GM18909 (cell line): ENCODE data around the gene UMOD.

Source experiments
- ATAC-seq: cut with Tn5 transposase; IDR thresholded peaks from one replicate; pipeline ENCODE4 v1.9.1; 2021; ENCODE audit warnings: mild to moderate bottlenecking; ENCODE audit not compliant: unreplicated experiment, poor library complexity

Gene UMOD

DNA sequence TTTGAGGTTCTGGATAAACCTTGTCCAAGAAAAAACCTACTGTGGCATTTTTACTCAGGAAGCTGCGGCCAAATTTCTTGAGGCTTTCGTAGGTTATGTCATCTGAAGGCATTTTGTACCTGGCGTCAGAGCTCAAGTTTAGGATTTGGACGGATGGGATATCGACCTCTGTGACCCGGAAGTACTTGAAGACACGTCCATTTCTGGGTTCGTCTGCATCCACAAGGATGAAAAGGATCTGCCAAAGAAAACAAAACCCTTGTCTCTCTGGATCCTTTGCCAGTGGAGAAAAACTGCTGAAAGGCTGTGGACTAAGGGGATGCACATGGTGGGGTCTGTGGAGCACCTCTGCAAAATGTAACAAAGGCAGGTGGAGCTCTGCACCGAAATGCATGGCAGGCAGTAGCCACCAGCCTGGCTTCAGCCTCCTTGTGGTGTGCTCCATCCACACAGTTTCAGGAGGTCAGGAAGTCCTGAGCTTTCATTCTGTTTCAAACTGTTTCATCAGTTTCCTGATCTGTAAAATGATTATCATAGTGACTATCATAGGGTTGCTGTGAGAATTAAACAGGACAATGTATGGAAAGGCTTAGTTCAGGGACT lies 17.0 kb upstream of the UMOD start:
- ATAC-seq = no peak

DNA sequence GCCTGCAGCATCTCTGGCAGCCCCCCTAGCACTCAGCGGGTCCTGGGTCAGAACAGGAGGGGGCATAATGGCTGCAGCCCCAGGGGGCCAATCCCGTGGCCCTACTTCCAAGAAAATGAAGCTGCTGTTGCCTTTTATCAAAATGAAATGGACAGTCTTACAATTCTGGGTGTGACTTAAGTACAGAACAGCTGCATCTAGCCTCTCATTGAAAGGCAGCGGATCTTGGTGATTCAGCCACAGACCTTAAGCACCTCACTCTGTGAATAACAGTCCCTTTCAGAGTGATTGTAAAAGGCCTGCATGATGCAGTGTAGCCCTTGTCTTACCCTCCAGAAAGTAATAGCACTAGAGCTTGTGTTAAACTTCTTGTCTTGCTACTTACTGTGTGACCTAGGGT lies 11.5 kb upstream of the UMOD start:
- no peak for ATAC-seq

DNA sequence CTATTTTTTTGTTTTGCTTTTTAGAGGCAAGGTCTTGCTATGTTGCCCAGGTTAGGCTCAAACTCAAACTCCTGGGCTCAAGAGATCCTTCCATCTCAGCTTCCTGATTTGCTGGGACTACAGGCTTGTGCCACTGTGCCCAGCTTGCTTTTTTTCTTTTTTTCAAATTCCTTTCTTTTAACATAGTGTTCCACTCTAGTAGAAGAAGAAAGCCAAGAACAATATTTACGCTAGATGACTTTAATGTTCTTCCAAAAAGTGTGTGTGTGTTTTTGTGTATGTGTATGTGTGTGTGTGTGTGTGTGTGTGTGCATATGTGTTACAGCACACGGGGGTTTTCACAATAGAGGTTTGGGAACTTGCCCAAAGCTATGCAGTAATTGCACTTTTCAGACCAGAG lies 10.7 kb upstream of the UMOD start:
- ATAC-seq = no peak

DNA sequence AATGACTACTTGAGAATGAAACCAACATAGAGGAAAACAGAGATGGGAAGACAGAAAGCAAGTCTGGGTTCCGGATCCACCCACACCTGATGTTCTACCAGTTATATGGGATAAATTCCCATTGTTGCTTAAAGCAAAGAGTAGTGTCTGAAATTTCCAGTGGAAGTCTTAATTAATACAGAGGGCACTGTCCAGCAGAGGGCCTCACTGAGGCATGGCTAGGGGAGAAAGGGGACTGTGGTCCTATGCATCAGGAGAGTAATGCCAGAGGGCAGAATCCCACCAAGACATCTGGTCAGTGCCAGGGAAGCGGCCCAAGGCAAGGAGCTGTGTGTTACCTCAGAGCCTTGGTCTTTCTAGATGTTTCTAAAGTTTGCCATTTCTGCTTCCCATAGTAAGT lies 7.5 kb upstream of the UMOD start:
- ATAC-seq = no peak

DNA sequence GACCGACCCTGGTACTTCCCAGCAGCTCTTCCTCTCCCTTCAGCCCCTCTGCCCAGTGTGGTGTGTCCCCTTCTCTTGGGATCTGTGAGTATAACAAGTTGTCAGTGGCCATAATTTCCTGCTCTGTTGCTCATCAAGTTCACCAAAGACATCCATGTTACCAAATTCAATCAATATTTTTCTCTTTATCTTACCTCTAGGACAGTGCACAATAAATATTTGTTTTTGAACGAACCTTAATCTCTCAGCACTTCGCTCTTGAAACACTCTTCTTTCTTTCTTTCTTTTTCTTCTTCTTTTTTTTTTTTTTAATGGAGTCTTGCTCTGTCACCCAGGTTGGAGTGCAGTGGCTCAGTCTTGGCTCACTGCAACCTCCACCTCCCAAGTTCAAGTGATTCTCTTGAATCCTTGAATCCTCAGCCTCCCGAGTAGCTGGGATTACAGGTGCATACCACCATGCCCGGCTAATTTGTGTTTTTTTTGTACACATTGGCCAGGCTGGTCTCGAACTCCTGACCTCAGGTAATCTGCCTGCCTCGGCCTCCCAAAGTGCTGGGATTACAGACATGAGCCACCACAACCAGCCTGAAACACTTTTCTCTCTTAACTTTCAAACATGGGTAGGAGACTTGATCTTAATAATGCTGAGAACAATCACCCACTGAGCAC lies 2.7 kb upstream of the UMOD start:
- ATAC-seq = no peak

DNA sequence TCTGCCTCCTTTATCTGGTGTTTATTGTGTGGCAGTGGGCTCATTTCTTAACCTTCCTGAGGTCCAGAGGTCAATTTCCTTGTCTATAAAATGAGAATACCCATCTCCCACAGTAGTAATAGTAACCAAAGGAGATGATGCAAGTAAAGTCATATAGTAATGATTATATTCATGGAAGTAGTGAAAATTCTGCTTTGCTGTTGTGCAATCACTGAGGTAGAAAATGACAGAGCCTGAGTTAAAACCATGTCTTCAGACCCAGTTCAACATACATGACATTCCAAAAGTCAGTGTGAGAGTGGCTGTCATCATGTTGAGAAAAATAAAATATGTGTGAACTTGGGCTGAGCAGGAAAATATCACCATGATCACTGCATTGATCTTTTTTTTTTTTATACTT lies 864 bp upstream of the UMOD start:
- no peak for ATAC-seq

DNA sequence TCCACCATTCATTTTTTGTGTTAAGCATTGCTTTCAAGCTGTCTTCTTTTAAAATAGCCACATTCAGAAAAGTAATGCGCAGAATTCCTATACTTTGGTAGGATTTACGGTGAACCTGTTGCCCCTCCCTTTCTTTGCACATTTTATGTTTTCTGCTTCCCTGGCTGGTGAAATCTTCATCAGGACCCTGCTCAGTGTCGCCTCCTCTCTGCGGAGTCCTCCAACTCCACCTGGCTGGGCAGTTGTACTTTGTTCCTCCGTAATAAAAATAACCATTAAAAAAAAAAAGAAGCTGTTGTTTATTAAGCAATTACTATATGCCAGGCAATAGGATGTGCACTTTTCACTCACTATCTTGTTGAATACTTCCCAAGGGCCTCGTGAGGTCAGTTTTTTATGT lies 2.9 kb downstream of the UMOD start:
- no peak for ATAC-seq

DNA sequence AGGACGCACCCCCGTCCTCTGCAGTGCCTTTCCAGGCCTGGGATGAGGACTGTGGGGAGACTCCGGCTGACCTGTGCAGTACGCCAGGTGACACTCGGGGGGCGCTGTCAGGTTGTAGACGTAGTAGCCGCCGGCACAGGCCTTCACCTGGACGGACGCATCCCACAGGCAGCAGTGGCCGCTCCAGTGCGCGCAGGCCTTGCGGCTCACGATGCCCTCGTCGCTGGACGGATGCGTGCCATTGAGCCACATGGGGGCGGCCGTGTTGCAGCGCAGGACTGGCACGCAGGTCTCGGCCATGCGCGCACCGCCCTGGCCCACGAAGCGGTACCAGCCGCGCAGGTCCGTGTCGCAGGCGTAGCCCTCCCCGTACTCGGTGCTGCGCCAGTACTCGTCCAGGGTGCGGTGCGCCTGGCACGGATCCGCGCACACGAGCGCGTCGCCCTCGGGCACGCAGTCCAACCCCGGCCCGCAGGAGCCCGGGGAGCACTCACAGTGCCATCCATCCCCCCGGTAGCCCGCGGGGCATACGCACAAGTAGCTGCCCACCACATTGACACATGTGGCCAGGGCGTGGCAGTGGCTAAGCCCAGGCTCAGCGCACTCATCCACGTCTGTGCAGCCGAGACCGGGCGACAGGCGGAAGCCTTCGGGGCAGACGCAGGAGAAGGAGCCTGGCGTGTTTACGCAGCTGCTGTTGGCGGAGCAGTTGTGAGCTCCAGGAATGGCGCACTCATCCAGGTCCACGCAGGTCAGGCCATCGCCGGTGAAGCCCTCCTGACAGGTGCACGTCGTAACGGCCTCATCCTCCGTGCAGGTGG lies 3.9 kb downstream of the UMOD start:
- ATAC-seq = no peak

DNA sequence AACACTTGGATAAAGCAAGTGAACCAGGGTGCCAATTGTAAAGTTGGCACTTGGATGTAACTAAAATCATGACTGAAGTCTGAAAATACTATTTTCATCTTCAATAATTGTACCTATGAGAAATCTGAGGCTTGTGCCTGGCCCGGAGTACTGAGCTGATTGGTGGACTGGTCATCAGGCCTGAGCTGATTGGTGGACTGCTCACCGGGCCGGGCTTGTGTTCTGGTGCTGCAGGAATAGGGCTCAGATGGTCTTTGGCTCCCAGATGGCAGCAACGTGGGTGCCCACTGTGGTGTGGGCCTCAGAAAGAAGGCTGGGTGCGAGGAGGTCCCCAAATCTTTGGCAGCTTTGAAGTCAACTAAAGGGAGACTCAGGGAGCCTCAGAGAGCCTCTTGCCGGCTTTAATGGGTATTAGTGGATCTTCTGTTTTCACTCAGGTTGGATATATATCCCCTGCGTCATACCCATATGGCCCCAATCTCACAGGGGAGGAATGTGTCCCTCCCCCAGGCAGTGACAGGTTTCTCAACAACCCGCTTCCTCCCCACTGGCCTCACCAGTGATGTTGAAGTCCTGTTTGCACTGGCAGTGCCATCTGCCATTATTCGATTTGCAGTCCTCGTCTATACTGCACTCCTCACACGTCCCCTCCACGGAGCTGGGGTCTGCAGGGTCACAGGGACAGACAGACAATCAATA lies 4.7 kb downstream of the UMOD start:
- no peak for ATAC-seq

DNA sequence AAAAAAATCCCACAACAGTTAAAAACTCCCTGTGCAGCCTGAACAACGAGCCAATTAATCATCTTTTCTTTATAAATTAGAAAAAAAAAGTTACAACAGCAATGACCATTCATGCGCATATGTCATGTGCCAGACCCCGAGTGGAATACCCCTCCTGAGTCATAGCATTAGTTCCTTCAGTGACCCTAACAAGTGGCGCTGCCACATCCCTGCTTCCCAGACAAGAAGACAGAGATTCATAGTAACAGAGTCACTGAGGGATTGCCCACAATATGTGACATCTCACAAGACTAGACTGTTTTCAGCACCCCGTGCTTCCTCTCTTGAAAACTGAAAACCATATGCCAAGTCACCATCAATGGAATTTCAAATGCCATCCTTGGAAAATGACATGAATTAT lies 7.9 kb downstream of the UMOD start:
- no peak for ATAC-seq

DNA sequence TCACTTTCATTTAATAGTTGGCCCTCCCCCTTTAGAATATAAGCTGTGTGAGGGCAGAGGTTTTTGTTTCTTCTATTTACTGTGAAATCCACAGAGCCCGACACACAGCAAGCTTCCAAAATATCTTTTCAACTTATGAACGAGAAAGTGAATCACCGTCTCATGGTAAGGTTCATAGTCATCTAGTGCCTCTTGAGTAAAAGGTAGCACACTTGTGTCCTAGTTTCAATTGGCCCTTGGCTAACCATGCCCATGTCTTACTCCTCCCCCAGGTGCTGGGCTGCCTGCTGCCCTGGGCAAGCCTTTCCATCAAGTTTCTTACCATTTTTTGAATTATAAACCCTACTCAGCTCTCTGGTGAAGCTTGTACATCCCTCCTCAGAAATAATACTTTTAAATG lies 12.8 kb downstream of the UMOD start:
- no peak for ATAC-seq

DNA sequence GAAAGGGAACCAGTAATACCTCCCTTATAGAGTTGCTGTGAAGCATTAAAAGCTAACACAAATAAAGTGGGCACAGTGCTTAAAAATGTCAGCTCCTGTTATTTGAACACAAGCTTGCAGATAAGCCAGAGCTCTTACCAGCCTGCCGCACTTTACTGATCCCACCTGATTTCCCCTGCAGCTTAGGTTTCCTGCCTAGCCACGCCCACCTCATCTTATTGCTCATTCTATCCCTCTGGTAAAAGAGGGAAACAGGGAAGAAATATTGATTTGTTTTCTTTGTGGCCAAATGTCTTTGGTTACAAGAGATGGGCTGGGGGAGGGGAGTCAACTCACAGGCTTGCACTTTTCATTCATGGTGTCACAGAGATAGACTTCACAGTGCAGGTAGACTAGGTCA lies 15.6 kb downstream of the UMOD start:
- ATAC-seq = no peak

DNA sequence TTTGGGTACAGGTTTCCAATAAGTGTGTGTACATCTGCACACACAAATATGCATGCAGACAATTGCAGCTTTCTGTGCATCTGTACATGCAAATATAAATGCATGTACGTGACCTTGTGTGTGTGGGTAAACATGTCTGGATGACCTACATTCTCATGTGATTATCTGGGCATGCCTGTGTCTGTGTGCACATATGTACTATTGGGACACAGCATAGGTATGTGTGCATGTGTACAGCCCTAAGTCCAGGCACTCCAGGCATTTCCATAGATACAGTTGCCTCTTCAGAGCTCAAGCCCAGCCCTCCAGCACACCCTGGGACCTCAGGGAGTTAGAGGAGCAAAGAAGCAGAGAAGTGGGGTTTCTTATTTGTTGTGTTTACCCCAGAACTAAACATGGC lies 18.1 kb downstream of the UMOD start:
- ATAC-seq = no peak

DNA sequence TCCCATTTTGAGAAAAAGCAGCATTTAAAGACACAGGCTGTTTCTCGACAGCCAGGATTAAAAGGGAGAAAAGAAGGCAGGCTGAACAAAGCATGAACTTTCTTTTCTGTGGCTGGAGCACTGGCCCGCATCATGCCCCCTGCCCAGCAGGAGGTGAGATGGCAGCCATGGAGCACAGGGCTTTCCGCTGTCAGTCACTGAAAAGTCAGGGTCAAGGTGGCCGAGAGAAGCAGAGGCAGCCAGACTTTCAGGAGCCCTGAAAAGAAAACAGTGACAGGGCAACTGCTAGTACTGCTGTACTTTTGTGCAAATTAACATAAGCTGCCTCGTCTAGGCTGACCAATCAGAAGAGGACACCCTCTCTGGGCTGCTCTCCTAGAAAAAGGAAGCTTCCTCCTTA lies 19.4 kb downstream of the UMOD start:
- no peak for ATAC-seq

DNA sequence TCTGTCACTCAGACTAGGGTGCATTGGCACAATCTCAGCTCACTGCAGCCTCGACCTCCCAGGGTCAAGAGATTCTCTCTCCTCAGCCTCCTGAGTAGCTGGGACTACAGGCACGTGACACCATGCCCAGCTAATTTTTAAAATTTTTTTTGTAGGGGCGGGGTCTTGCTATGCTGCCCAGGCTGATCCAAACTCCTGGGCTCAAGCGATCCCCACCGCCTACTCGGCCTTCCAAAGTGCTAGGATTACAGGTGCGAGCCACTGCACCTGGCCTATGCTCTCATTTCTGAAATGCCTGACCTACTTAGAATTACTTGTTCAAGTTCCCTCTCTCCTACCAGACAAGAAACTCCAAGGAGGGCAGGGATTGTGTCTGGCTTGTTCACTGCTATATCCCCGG lies 20.1 kb downstream of the UMOD start:
- ATAC-seq = no peak

DNA sequence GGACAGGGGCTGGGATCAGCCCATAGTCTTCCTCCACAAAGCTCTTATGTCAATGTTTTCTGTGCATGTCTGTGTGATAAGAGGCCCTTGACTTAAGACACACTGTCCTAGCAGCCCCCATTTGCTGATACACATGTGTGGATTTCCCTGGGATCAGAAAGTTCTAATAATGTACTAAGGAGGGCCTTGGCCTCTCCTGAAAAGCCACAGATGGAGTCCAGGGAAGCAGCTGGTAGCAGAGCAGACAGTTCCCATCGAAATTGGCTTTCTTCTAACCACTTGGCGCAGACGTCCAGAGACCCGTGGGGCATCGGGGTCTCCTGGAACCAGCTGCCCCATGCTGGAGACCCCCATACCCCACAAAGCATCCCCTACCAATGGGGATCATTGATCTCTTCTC lies 20.9 kb downstream of the UMOD start:
- no peak for ATAC-seq

DNA sequence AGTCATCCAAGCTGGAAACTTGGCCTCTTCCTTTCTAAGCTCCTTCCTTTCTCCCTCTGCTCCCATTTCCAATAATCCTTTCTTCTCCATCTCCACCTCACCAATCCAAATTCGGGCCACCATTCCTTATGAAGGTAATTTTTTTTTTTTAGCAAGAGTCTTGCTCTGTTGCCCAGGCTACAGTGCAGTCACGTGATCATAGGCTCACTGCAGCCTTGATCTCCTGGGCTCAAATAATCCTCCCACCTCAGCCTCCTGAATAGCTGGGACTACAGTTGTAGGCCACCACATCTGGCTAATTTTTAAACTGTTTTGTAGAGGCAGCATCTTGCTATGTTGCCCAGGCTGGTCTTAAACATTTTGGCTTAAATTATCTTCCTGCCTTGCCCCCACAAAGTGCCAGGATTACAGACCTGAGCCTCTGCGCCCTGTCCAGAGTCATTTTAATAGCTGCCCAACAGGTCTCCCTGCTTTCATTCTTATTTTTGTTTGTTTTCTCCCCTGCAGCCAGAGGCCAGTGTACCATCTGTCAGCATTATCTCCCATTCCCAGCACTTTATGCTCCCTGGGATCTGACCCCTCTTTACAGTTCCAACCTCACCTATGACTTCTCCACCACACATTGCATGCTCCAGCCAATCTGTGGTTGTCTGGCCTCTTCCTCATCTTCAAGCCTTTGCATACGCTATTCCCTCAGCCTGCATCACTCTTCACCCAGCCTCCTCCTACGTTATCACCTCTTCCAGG lies 22.9 kb downstream of the UMOD start:
- ATAC-seq = no peak

DNA sequence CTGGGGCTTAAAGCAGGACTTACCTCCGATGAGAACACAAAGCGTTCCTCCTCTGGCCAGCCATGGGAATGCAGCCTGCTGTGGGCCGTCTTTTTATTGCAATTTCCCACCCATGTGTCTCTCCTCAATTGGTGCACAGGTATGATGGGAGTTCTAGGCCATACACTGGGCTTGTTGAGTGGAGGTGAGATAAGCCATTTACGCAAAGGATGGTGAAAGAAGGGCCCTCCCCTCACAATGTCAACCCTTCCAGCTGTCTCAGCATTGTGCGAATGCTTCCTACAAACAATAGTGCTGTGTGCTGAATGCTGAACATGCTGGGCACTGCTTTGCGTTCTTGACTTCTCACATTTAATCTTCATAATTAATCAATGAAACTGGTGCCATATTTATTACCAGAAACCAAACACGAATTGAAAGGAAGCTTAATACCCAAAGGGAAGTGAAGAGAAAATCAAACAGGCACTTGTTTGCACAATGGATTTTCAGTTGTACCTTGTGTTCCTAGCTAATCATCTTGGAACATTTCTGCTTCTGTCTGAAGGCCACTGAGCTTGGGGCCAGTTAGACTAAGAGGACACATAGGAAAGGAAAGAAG lies 25.0 kb downstream of the UMOD start, which contains the start of gene GP2:
GP2 (minus strand) TSS at position 70 of the 598 bp plus-strand sequence. CDS start 1,082 bp downstream, outside the sequence.
- ATAC-seq = no peak

DNA sequence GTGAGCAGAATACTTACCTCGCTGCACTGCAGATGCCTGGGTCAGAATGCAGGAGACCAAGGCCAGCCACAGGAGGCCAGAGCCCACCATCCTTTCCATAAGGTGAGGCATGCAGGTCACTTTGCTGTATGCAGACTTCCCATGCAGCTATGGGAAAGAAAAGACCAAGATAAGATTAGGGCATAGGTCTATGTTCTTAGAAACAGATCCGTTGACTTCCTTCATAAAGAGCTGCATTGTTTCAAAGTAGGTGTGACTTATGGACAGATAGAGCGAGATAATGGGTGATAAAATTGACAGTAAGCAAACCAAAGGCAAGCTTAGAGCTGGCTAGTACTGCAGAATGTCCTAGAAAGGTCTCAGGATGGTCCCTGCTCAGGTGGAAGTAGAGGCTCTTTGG lies 26.2 kb downstream of the UMOD start:
- no peak for ATAC-seq

DNA sequence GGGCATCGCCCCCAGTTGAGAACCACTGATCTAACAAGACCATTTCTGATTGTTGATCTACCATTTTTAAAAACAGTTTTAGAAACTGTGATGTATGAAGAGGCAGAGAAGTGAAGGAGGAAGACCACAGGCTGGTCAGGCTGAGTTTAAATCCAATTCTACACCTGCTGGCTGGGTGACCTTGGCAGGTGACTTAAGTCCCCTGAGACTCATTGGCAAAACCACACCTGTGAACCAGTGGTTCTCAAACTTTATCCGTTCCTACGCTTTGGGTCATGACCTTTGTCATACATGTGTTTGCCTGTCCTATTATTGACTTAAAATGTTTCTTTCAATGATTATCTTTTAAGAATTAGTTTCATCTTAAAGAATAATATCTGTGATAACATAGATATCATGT lies 27.5 kb downstream of the UMOD start:
- no peak for ATAC-seq
